Mesangial cell (primary cell): ENCODE measurements around the gene CCNO. TPM values are rescaled to one million over a fixed set of nuclear protein-coding genes. Genes with fewer than 3 reads are reported as not detected.

ENCODE experiments used
- total RNA-seq: library from RNA; depleted of rRNA; stranded (reverse); fragments of >200 nt; gene quantifications from 2 replicates; pipeline ENCODE4 v1.2.3, GENCODE V29; 2015

Gene CCNO
- 0.65 and 1.3 TPM in 2 replicates for total RNA-seq

GRCh38 chr5:55232985-55233928 is at the start of gene CCNO:
CCNO (minus strand) TSS chr5:55233608; CDS start chr5:55233523, 85 bp downstream.

GRCh38 chr5:55226934-55227663 is 6.3 kb downstream of the CCNO start, which contains the start of gene MCIDAS:
MCIDAS (minus strand) TSS chr5:55227315; CDS start chr5:55227138, 177 bp downstream.

Other genes starting within 250 kb of the CCNO start
- 0.65 TPM in 1 of 2 replicates, not detected in the other for gene ESM1, start 248.0 kb downstream of the CCNO start, total RNA-seq
- not detected in 2 replicates for gene GZMK, start 209.4 kb downstream of the CCNO start, total RNA-seq
- gene GZMA, start 131.0 kb downstream of the CCNO start, total RNA-seq: not detected in 2 replicates
- 60.6 and 67.5 TPM in 2 replicates for gene GPX8, start 73.4 kb downstream of the CCNO start, total RNA-seq
- not detected in 2 replicates for gene CDC20B, start 60.4 kb downstream of the CCNO start, total RNA-seq
- not detected in 2 replicates for gene MCIDAS, start 6.3 kb downstream of the CCNO start, total RNA-seq
- gene DHX29, start 74.1 kb upstream of the CCNO start, total RNA-seq: 11.3 and 14.7 TPM in 2 replicates
- 21.8 and 30.6 TPM in 2 replicates for gene MTREX, start 74.4 kb upstream of the CCNO start, total RNA-seq